Measurements from ENCODE around the gene MGAT5B.

GRCh38 chr17:76949913-76950695, 81.9 kb downstream of the MGAT5B start:
- no peak for TF ChIP-seq POLR2A (IDR thresholded peaks at IDR 0.05; ENCODE audit: low read depth, low read length)
- no peak for TF ChIP-seq POLR2AphosphoS5 (IDR thresholded peaks at IDR 0.05; ENCODE audit: low read depth, low read length)
- TF ChIP-seq TAF1 (IDR thresholded peaks at IDR 0.05; ENCODE audit: low read depth, low read length) = no peak

All from GM12891 (cell line).